GM19043 (cell line): Measurements from ENCODE around the gene FBP1.
"Not testable (repeated sequence)": the region's sequence is repeated elsewhere in the genome, so short reads cannot be mapped to it uniquely, and the experiment has no call there.

Experiments
- ATAC-seq: cut with Tn5 transposase; IDR thresholded peaks from one replicate; pipeline ENCODE4 v1.9.1; 2021; ENCODE audit warnings: low read depth; ENCODE audit not compliant: unreplicated experiment

Gene FBP1

DNA sequence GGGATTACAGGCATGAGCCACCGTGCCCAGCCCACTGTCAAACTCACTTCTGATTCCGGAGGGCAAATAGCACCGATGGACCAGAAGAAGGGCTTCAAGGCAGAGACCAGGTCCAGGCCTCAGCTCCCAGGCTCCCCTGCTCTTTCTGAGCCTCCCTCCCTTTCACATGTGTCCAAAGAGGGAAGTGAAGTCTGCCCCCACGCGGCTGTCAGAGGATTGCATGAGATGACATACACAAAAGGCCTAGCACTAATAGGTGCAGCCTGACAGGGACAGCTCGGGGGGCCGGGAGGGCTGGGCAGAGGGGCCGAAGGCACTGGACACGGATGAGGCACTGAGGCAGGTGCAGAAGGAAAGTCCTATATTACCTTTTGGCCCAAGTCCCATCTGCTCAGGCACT is 16.1 kb downstream of the FBP1 start:
- ATAC-seq = no peak

- no peak for ATAC-seq
Measured at GRCh38 chr9:94622087-94622800, 17.1 kb downstream of the FBP1 start.

- no peak for ATAC-seq
Measured at GRCh38 chr9:94619026-94619425, 20.3 kb downstream of the FBP1 start.

- no peak for ATAC-seq
Measured at GRCh38 chr9:94613003-94613402, 26.3 kb downstream of the FBP1 start.

DNA sequence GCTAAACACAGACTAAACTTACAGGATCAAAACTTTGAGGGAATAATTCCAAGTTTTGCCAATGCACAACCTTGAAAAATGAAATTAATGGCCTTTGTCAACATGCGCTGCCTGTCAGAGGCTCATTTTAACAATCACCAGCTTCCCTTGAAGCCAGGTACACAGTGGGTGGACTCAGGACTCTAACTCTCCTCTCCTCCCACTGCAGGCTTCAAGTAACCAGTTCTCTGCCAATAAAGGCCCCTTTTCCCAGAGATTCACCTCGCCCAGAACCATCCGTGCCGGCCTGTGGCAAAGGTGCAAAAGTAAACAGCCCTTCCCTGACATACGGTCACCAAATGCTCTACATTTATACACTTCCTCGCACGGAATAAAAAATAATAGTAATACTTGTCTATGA is 27.2 kb downstream of the FBP1 start:
- no peak for ATAC-seq

GRCh38 chr9:94611638-94612068 is 27.7 kb downstream of the FBP1 start:
- no peak for ATAC-seq

GRCh38 chr9:94610181-94610606 is 29.1 kb downstream of the FBP1 start:
- ATAC-seq = no peak

GRCh38 chr9:94607423-94607691 is 32.0 kb downstream of the FBP1 start:
- ATAC-seq = no peak

- ATAC-seq = no peak
Measured at GRCh38 chr9:94606646-94607422, 32.5 kb downstream of the FBP1 start.

DNA sequence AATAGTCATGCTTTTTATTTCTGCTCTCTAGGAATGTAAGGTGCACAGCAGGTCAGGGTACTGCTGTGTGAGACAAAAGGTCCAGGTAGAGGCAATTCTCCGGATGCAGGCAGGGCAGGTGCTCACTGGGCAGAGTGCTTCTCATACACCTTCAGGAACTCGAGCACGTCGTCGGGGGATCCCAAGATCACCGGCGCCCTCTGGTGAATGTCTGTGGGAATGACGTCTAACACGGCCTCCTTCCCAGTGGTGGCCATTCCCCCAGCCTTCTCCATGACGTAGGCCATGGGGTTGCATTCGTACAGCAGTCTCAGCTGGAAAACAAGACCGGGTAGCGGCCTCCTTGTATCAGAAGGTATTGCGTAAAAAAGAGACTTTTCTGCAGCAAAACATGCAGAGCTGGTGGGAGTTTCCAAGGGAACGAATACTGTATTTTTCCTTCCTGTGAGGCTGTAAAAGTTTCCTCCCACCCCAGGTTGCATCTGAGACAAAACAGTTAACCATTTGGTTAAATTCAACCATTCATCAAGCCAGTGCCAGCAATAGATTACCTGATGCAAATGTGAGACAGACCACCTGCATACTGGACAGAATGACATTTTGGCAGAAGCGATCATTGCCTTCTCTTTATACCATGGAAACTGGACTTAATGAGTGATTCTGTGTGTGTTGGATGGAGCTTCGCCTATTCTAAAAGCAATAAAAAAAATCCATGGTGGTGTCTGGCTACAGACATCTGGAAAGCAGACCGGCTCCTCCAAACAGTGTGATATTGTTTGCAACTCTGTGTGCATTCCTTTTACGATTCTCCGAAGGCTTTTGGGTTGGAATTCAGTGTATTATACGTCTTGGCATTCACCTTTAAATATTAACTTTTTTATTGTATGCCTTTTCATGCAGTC is 35.8 kb downstream of the FBP1 start:
- no peak for ATAC-seq

GRCh38 chr9:94602666-94603065 is 36.7 kb downstream of the FBP1 start:
- no peak for ATAC-seq

- ATAC-seq = no peak
Measured at GRCh38 chr9:94600715-94601114, 38.6 kb downstream of the FBP1 start.

- no peak for ATAC-seq
Measured at GRCh38 chr9:94600258-94600657, 39.1 kb downstream of the FBP1 start.

GRCh38 chr9:94599102-94599501 is 40.2 kb downstream of the FBP1 start:
- ATAC-seq = no peak

- ATAC-seq = no peak
Measured at GRCh38 chr9:94593459-94594345, 45.6 kb downstream of the FBP1 start, which contains the start of gene FBP2. FBP2 (minus strand) TSS chr9:94593824; CDS start chr9:94593726, 98 bp downstream.

DNA sequence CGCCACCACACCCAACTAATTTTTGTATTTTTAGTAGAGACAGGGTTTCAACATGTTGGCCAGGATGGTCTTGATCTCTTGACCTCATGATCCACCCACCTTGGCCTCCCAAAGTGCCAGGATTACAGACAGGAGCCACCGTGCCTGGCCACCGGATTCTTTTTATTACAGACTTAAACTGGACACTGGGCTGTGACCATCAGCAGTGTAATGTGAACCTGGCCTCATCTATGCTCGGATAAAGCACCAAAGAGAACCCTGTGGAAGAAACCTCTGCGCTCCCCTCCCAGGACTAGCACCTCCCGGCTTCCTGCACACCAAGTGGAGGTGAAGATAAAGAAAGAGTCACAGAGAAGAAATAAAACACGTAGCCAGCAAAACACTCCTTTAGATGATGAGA is 46.6 kb downstream of the FBP1 start:
- not testable (repeated sequence) for ATAC-seq

- no peak for ATAC-seq
Measured at GRCh38 chr9:94591876-94592275, 47.4 kb downstream of the FBP1 start.

DNA sequence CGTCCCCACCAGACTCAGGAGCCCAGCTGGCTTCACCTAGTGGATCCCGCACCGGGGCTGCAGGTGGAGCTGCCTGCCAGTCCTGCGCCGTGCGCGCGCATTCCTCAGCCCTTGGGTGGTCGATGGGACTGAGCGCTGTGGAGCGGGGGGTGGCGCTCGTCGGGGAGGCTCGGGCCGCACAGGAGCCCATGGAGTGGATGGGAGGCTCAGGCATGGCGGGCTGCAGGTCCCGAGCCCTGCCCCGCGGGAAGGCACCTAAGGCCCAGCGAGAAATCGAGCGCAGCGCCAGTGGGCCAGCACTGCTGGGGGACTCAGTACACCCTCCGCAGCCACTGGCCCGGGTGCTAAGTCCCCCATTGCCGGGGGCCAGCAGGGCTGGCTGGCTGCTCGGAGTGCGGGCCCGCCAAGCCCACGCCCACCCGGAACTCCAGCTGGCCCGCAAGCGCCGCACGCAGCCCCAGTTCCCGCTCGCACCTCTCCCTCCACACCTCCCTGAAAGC is 48.2 kb downstream of the FBP1 start:
- ATAC-seq = not testable (repeated sequence)

DNA sequence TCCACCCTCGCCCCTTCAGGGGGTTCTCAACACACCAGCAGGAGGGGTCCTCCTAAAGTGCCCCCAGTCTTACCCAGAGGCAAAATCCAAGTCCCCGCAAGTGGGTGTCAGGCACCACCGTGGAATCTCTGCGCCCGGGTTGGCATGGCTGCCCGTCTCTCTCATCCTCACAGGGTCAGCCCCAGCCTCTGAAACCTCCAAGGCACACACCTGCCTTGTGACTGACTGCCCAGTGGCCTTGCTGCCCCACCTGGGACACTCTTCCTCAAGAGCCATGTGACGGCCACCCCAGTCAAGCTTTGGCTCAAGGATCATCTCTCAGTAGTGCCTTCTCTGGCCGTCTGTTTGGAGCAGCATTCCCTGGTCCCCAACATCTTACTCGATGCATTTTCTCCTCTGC is 50.6 kb downstream of the FBP1 start:
- no peak for ATAC-seq

DNA sequence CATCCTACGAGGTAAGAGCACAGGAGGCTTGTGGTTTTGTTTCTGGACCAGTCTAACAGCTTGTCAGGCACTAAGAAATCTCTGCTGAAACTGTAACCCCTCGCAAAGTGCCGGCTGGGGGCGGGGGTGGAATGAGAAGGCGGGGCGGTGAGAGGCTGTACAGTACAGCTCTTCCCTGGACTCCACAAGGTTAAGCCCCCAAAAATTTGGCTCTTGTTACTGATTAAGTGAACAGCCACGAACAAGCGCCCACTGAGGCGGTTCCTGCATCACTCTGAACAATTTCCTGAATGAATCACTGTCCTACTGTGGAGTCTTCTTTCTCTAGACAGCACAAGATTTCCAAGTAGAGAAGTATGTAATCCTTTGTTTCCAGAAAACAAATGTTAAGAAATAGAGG is 52.5 kb downstream of the FBP1 start:
- ATAC-seq = no peak
